ENCODE data around the gene TYRO3.

GRCh38 chr15:41510728-41511127 lies 48.3 kb upstream of the TYRO3 start:
- no peak for TF ChIP-seq CTCF (IDR thresholded peaks at IDR 0.05; ENCODE audit: poor library complexity)
- peak; percentile 59 for TF ChIP-seq EZH2 (IDR thresholded peaks at IDR 0.05; ENCODE audit: borderline replicate concordance)

Measured in hepatocyte (in vitro differentiated cells).